HepG2 (cell line): ENCODE results near the gene TXNL4A.

Experiments
- HNF4A ChIP-seq: sonication (generic); formaldehyde crosslinking; IDR thresholded peaks from 2 replicates; pipeline ENCODE4 v1.4.0; 2020; ENCODE audit warnings: missing genetic modification reagents
- HNRNPL ChIP-seq: fragments of 200-400 bp; formaldehyde crosslinking; IDR thresholded peaks from 2 replicates; pipeline ENCODE4 v1.6.1; 2017; ENCODE audit warnings: mild to moderate bottlenecking, low read depth, low read length
- KAT8 ChIP-seq: IDR thresholded peaks from 2 replicates; pipeline ENCODE4 v1.6.1; 2016; ENCODE audit warnings: missing genetic modification reagents, missing compliant biosample characterization
- NFRKB ChIP-seq: fragments of 450-650 bp; IDR thresholded peaks from 2 replicates; pipeline ENCODE4 v1.6.1; 2017
- POLR2A ChIP-seq, 2 experiments: IDR thresholded peaks; 2 replicates each; pipeline ENCODE4 v1.6.1; 2011; ENCODE audit warnings: low read depth in 2 of 2, low read length in 2 of 2, mild to moderate bottlenecking in 1 of 2, moderate library complexity in 1 of 2; ENCODE audit not compliant: insufficient read depth in 1 of 2
- ZSCAN29 ChIP-seq: sonication (generic); formaldehyde crosslinking; conservative IDR thresholded peaks from 2 replicates; pipeline ENCODE4 v1.4.0; 2020; ENCODE audit warnings: mild to moderate bottlenecking, missing genetic modification reagents
- TF ChIP-seq, protein P1 (sequence below): sonication (generic); formaldehyde crosslinking; IDR thresholded peaks from 2 replicates; pipeline ENCODE4 v1.4.0; 2020; ENCODE audit warnings: missing genetic modification reagents
- TF ChIP-seq, protein P2 (sequence below): conservative IDR thresholded peaks from 2 replicates; pipeline ENCODE4 v1.6.1; 2018; ENCODE audit warnings: missing genetic modification reagents
- TF ChIP-seq, protein P3 (sequence below): sonication (generic); formaldehyde crosslinking; IDR thresholded peaks from 2 replicates; pipeline ENCODE4 v1.5.0; 2020; ENCODE audit warnings: mild to moderate bottlenecking, missing genetic modification reagents, moderate library complexity

DNA sequence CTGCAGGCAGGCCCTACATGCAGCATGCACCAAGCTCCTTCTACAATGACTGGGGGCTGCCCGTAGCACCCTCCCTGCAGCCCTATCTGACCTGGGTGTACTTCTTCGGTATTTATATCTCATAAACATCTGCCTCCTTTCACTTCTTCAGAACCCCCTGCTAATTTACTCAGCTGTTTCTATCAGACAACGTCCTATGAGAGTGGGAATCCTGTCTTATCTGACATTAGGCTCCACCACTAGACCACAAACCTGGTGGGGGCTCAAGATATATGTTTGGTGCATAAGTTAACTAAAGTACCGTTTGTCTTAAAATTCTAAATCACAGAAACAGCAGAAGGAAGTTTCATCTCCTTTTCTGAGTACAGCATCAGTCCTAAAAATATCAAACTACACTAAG lies 13.3 kb downstream of the TXNL4A start:
- no peak for TF ChIP-seq HNF4A (CRISPR knock-in tag)
- TF ChIP-seq, protein P1, sequence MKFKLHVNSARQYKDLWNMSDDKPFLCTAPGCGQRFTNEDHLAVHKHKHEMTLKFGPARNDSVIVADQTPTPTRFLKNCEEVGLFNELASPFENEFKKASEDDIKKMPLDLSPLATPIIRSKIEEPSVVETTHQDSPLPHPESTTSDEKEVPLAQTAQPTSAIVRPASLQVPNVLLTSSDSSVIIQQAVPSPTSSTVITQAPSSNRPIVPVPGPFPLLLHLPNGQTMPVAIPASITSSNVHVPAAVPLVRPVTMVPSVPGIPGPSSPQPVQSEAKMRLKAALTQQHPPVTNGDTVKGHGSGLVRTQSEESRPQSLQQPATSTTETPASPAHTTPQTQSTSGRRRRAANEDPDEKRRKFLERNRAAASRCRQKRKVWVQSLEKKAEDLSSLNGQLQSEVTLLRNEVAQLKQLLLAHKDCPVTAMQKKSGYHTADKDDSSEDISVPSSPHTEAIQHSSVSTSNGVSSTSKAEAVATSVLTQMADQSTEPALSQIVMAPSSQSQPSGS (CRISPR knock-in tag), result no peak
- TF ChIP-seq KAT8 (CRISPR knock-in tag), result no peak
- TF ChIP-seq, protein P2, sequence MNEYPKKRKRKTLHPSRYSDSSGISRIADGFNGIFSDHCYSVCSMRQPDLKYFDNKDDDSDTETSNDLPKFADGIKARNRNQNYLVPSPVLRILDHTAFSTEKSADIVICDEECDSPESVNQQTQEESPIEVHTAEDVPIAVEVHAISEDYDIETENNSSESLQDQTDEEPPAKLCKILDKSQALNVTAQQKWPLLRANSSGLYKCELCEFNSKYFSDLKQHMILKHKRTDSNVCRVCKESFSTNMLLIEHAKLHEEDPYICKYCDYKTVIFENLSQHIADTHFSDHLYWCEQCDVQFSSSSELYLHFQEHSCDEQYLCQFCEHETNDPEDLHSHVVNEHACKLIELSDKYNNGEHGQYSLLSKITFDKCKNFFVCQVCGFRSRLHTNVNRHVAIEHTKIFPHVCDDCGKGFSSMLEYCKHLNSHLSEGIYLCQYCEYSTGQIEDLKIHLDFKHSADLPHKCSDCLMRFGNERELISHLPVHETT (CRISPR knock-in tag), result no peak
- TF ChIP-seq, protein P3, sequence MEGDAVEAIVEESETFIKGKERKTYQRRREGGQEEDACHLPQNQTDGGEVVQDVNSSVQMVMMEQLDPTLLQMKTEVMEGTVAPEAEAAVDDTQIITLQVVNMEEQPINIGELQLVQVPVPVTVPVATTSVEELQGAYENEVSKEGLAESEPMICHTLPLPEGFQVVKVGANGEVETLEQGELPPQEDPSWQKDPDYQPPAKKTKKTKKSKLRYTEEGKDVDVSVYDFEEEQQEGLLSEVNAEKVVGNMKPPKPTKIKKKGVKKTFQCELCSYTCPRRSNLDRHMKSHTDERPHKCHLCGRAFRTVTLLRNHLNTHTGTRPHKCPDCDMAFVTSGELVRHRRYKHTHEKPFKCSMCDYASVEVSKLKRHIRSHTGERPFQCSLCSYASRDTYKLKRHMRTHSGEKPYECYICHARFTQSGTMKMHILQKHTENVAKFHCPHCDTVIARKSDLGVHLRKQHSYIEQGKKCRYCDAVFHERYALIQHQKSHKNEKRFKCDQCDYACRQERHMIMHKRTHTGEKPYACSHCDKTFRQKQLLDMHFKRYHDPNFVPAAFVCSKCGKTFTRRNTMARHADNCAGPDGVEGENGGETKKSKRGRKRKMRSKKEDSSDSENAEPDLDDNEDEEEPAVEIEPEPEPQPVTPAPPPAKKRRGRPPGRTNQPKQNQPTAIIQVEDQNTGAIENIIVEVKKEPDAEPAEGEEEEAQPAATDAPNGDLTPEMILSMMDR, result no peak
- TF ChIP-seq NFRKB, result no peak
- TF ChIP-seq ZSCAN29 (CRISPR knock-in tag), result no peak
- no peak for TF ChIP-seq HNRNPL
- TF ChIP-seq POLR2A (IDR thresholded peaks at IDR 0.05; ENCODE audit: insufficient read depth in 1 of 2, low read depth in 2 of 2, low read length in 2 of 2), result no peak
